CD4-positive, alpha-beta T cell (primary cell): Measurements from ENCODE around the gene ABCA13. TPM values are rescaled to one million over a fixed set of nuclear protein-coding genes. Genes with fewer than 3 reads are reported as not detected.

ENCODE experiments used
- ATAC-seq: fragments of 200-7000 bp; cut with Tn5 transposase; one replicate; pipeline ENCODE4 v1.10.0; 2022; ENCODE audit warnings: mild to moderate bottlenecking; ENCODE audit not compliant: poor library complexity
- CTCF ChIA-PET: fragments of 350-600 bp; sonication (Branson Sonifier 250); formaldehyde crosslinking; loops from one replicate; lab custom pipeline; 2021; ENCODE audit warnings: antibody characterized with exemption, inconsistent platforms; lab: Charles Lee
- POLR2A ChIA-PET: fragments of 350-600 bp; sonication (Branson Sonifier 250); formaldehyde crosslinking; loops from one replicate; lab custom pipeline; 2021; ENCODE audit warnings: antibody characterized with exemption, inconsistent platforms; lab: Charles Lee
- DNase-seq, 14 experiments: peaks; one replicate each; pipeline ENCODE4 v3.0.0-alpha.2; 2013 to 2020; ENCODE audit warnings: mixed read lengths in 2 of 14
- H3K27ac ChIP-seq, 2 donors: one replicate each; pipeline versions ENCODE4 v1.5.1 to v1.7.0; 2013; ENCODE audit warnings: low read length in 2 of 2, low read depth in 1 of 2, mild to moderate bottlenecking in 1 of 2
- H3K27me3 ChIP-seq, 2 experiments: 1 replicate in 1 of 2; 2 replicates in 1 of 2; pipeline versions ENCODE4 v1.6.1 to v1.7.0; 2013; ENCODE audit warnings: low read length in 2 of 2, control low read depth in 1 of 2, mild to moderate bottlenecking in 1 of 2, moderate library complexity in 1 of 2; ENCODE audit not compliant: insufficient read depth in 2 of 2, control insufficient read depth in 1 of 2
- H3K36me3 ChIP-seq: one replicate; pipeline ENCODE4 v1.6.1; 2013; ENCODE audit warnings: low read length, control low read depth; ENCODE audit not compliant: insufficient read depth
- H3K4me1 ChIP-seq: one replicate; pipeline ENCODE4 v1.6.1; 2013; ENCODE audit warnings: low read length, control low read depth; ENCODE audit not compliant: insufficient read depth
- H3K4me3 ChIP-seq: one replicate; pipeline ENCODE4 v1.5.1; 2013; ENCODE audit warnings: mild to moderate bottlenecking, low read length, moderate library complexity
- H3K9me3 ChIP-seq, 2 experiments: 1 replicate in 1 of 2; 2 replicates in 1 of 2; pipeline versions ENCODE4 v1.6.1 to v1.7.0; 2013; ENCODE audit warnings: low read length in 2 of 2, mild to moderate bottlenecking in 2 of 2, control low read depth in 1 of 2, moderate library complexity in 1 of 2; ENCODE audit not compliant: control insufficient read depth in 1 of 2, insufficient read depth in 1 of 2
- H3K27ac Mint-ChIP-seq: one replicate; pipeline ENCODE4 v1.8.0; 2020; ENCODE audit warnings: mixed read lengths
- H3K27me3 Mint-ChIP-seq: one replicate; pipeline ENCODE4 v1.8.0; 2021; ENCODE audit warnings: mixed read lengths
- H3K36me3 Mint-ChIP-seq: one replicate; pipeline ENCODE4 v1.8.0; 2021; ENCODE audit warnings: low read depth, mixed read lengths
- H3K4me1 Mint-ChIP-seq: one replicate; pipeline ENCODE4 v1.8.0; 2021; ENCODE audit warnings: low read depth, mixed read lengths
- H3K4me3 Mint-ChIP-seq: one replicate; pipeline ENCODE4 v1.8.0; 2020; ENCODE audit warnings: mild to moderate bottlenecking, mixed read lengths
- H3K9me3 Mint-ChIP-seq: one replicate; pipeline ENCODE4 v1.8.0; 2020; ENCODE audit warnings: mixed read lengths
- intact Hi-C, 2 experiments: fragments of 100-400 bp; cut with DNase I in 1 of 2; cut with micrococcal nuclease in 1 of 2; formaldehyde crosslinking; loops; one replicate each; pipeline versions ENCODE4 v1.15.1 to v1.9.0; 2023 to 2025; cut with DNase I, micrococcal nuclease
- total RNA-seq, 174 experiments: library from RNA in 2 of 174; stranded (reverse) in 2 of 174; gene quantifications; one replicate each; pipeline ENCODE4 v1.2.3 and lab custom pipeline; 2021 to 2026
- TF ChIP-seq, protein P1 (sequence below): fragments of 200-600 bp; IDR thresholded peaks from one replicate; pipeline ENCODE4 v1.8.0; 2022; ENCODE audit warnings: antibody characterized with exemption, mild to moderate bottlenecking

ABCA13 gene
- total RNA-seq, 2 experiments from 2014 or later = not detected

GRCh38 chr7:48165157-48165556 lies 6.1 kb upstream of the ABCA13 start:
- Mint-ChIP-seq H3K27me3 (peaks cover 17% of the 10 kb centered on the region), H3K4me3 (no peak overlapping the region), H3K4me1 (no peaks in the 10 kb centered on the region), H3K9me3 (peaks cover 2% of the 10 kb centered on the region), H3K36me3 (no peaks in the 10 kb centered on the region), H3K27ac (no peak overlapping the region)
- H3K4me1 ChIP-seq = no peaks in the 10 kb centered on the region
- ATAC-seq (no peak), DNase-seq (no peak)
- intact Hi-C loops = no loop called here
- no peak overlapping the region for H3K27ac ChIP-seq
- POLR2A ChIA-PET = no interaction called here
- H3K36me3 ChIP-seq = no peaks in the 10 kb centered on the region
- TF ChIP-seq, protein P1, sequence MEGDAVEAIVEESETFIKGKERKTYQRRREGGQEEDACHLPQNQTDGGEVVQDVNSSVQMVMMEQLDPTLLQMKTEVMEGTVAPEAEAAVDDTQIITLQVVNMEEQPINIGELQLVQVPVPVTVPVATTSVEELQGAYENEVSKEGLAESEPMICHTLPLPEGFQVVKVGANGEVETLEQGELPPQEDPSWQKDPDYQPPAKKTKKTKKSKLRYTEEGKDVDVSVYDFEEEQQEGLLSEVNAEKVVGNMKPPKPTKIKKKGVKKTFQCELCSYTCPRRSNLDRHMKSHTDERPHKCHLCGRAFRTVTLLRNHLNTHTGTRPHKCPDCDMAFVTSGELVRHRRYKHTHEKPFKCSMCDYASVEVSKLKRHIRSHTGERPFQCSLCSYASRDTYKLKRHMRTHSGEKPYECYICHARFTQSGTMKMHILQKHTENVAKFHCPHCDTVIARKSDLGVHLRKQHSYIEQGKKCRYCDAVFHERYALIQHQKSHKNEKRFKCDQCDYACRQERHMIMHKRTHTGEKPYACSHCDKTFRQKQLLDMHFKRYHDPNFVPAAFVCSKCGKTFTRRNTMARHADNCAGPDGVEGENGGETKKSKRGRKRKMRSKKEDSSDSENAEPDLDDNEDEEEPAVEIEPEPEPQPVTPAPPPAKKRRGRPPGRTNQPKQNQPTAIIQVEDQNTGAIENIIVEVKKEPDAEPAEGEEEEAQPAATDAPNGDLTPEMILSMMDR = no peak
- CTCF ChIA-PET = interaction anchor here (1.0 kb wide), 1 partner anchor 10 kb away, joined by 3 read pairs; no protein-coding TSS in a partner anchor
- peaks cover 0 to 2% of the 10 kb centered on the region in 2 experiments for H3K27me3 ChIP-seq
- no peaks in the 10 kb centered on the region for H3K9me3 ChIP-seq
- no peak overlapping the region for H3K4me3 ChIP-seq

- peaks cover 8% of the 10 kb centered on the region for H3K27me3 Mint-ChIP-seq
- no peak overlapping the region for H3K27ac Mint-ChIP-seq
- no peaks in the 10 kb centered on the region for H3K4me1 Mint-ChIP-seq
- no peaks in the 10 kb centered on the region for H3K4me1 ChIP-seq
- peaks cover 2% of the 10 kb centered on the region for H3K9me3 Mint-ChIP-seq
- DNase-seq = no peak
- no peak overlapping the region for H3K27ac ChIP-seq
- no peaks in the 10 kb centered on the region for H3K36me3 Mint-ChIP-seq
- no peaks in the 10 kb centered on the region for H3K9me3 ChIP-seq
- peaks cover 0 to 7% of the 10 kb centered on the region in 2 experiments for H3K27me3 ChIP-seq
- H3K4me3 Mint-ChIP-seq = no peak overlapping the region
- H3K4me3 ChIP-seq = no peak overlapping the region
- intact Hi-C loops = no loop called here
- CTCF ChIA-PET = no interaction called here
- H3K36me3 ChIP-seq = no peaks in the 10 kb centered on the region
- ATAC-seq = no peak
- TF ChIP-seq, protein P1 = no peak
- POLR2A ChIA-PET = no interaction called here
Observed at GRCh38 chr7:48168159-48168558, 3.1 kb upstream of the ABCA13 start.

- DNase-seq = no peak
- CTCF ChIA-PET = no interaction called here
- H3K36me3 Mint-ChIP-seq = no peaks in the 10 kb centered on the region
- Histone ChIP-seq H3K4me1 (no peaks in the 10 kb centered on the region), H3K36me3 (no peaks in the 10 kb centered on the region), H3K27ac (no peak overlapping the region), H3K9me3 (no peaks in the 10 kb centered on the region), H3K27me3 (peaks cover 0 to 7% of the 10 kb centered on the region in 2 experiments), H3K4me3 (no peak overlapping the region)
- POLR2A ChIA-PET = no interaction called here
- H3K4me3 Mint-ChIP-seq = no peak overlapping the region
- ATAC-seq = no peak
- H3K9me3 Mint-ChIP-seq = no peaks in the 10 kb centered on the region
- peaks cover 8% of the 10 kb centered on the region for H3K27me3 Mint-ChIP-seq
- TF ChIP-seq, protein P1 = no peak
- intact Hi-C loops = no loop called here
- H3K4me1 Mint-ChIP-seq = no peaks in the 10 kb centered on the region
- H3K27ac Mint-ChIP-seq = no peak overlapping the region
Observed at GRCh38 chr7:48170506-48170905, 752 bp upstream of the ABCA13 start.
